Sigmoid colon (tissue), 4 donors: ENCODE data around the gene UQCRFS1.

Source experiments
- EP300 ChIP-seq, 4 donors: sonication (generic); formaldehyde crosslinking; IDR thresholded peaks; one replicate each; pipeline ENCODE4 v1.6.1; 2017; ENCODE audit warnings: antibody characterized with exemption in 4 of 4
- POLR2A ChIP-seq, 2 donors: fragments of 450-650 bp; IDR thresholded peaks; one replicate each; pipeline ENCODE4 v1.6.1; 2016; ENCODE audit warnings: antibody characterized with exemption in 2 of 2, mild to moderate bottlenecking in 2 of 2, moderate library complexity in 2 of 2
- POLR2AphosphoS5 ChIP-seq, 4 donors: sonication (generic); formaldehyde crosslinking; IDR thresholded peaks; one replicate each; pipeline ENCODE4 v1.6.1; 2017; ENCODE audit warnings: antibody characterized with exemption in 4 of 4

DNA sequence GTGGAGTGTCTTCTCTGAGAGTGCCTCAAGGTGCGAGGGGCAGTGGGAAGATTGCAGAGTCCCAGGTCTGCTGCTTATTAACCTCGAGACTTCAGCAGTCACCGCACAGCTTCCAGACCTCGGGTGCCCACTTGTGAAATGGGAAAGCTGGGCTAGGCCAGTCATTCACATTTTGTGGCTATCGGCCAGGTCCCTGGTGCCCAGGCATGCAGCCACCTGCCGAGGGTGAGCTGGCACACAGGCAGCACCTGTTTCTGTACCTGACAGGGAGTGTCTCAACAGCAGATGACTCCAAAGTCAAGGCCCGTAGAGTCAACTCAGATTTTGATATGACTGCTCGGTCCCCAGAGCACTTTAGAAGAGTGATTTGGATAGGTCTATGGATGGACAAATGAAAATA is 21.9 kb downstream of the UQCRFS1 start:
- TF ChIP-seq EP300 (IDR thresholded peaks at IDR 0.05): no peak
- TF ChIP-seq POLR2AphosphoS5 (IDR thresholded peaks at IDR 0.05): no peak
- TF ChIP-seq POLR2A (IDR thresholded peaks at IDR 0.05): no peak
